WTC11 (cell line): ENCODE results near the gene ASB2. TPM values are rescaled to one million over a fixed set of nuclear protein-coding genes. Genes with fewer than 3 reads are reported as not detected.

Source experiments
- ARID4B ChIP-seq: sonication (generic); formaldehyde crosslinking; IDR thresholded peaks from 2 replicates; pipeline ENCODE4 v1.8.0; 2023; ENCODE audit warnings: missing genetic modification reagents, mild to moderate bottlenecking, borderline replicate concordance
- ATF6 ChIP-seq: sonication (generic); formaldehyde crosslinking; IDR thresholded peaks from 2 replicates; pipeline ENCODE4 v1.8.1; 2023; ENCODE audit warnings: mild to moderate bottlenecking, missing genetic modification reagents
- ELF4 ChIP-seq: sonication (generic); formaldehyde crosslinking; IDR thresholded peaks from 2 replicates; pipeline ENCODE4 v1.8.1; 2022; ENCODE audit warnings: low read depth, mild to moderate bottlenecking, moderate library complexity, missing genetic modification reagents
- EMX1 ChIP-seq: fragments of 250-450 bp; sonication (Bioruptor Pico); IDR thresholded peaks from 2 replicates; pipeline ENCODE4 v1.8.0; 2021; ENCODE audit warnings: mild to moderate bottlenecking
- ERG ChIP-seq: fragments of 250-450 bp; sonication (Bioruptor Pico); IDR thresholded peaks from 2 replicates; pipeline ENCODE4 v1.8.0; 2021; ENCODE audit warnings: mild to moderate bottlenecking
- FOXJ3 ChIP-seq: sonication (generic); formaldehyde crosslinking; IDR thresholded peaks from 2 replicates; pipeline ENCODE4 v1.9.0; 2021; ENCODE audit warnings: missing genetic modification reagents, mild to moderate bottlenecking, borderline replicate concordance
- FOXK1 ChIP-seq: sonication (generic); formaldehyde crosslinking; IDR thresholded peaks from 2 replicates; pipeline ENCODE4 v1.8.0; 2022; ENCODE audit warnings: mild to moderate bottlenecking, moderate library complexity, missing genetic modification reagents
- MYBL2 ChIP-seq: sonication (generic); formaldehyde crosslinking; IDR thresholded peaks from 2 replicates; pipeline ENCODE4 v1.8.1; 2023; ENCODE audit warnings: mild to moderate bottlenecking, moderate library complexity, missing genetic modification reagents
- NFATC4 ChIP-seq: fragments of 250-450 bp; sonication (Bioruptor Pico); IDR thresholded peaks from 2 replicates; pipeline ENCODE4 v1.9.0; 2021; ENCODE audit warnings: mild to moderate bottlenecking
- NFE2L1 ChIP-seq: sonication (generic); formaldehyde crosslinking; IDR thresholded peaks from 2 replicates; pipeline ENCODE4 v1.8.1; 2023; ENCODE audit warnings: missing genetic modification reagents
- NR1H2 ChIP-seq: sonication (generic); formaldehyde crosslinking; IDR thresholded peaks from 2 replicates; pipeline ENCODE4 v1.9.0; 2021; ENCODE audit warnings: mild to moderate bottlenecking, moderate library complexity, missing genetic modification reagents
- SMAD3 ChIP-seq: sonication (generic); formaldehyde crosslinking; IDR thresholded peaks from 2 replicates; pipeline ENCODE4 v1.8.0; 2022; ENCODE audit warnings: missing genetic modification reagents, mild to moderate bottlenecking, borderline replicate concordance
- SP1 ChIP-seq: sonication (generic); formaldehyde crosslinking; conservative IDR thresholded peaks from 2 replicates; pipeline ENCODE4 v1.8.1; 2022; ENCODE audit warnings: missing genetic modification reagents
- STAT6 ChIP-seq: sonication (generic); formaldehyde crosslinking; conservative IDR thresholded peaks from 2 replicates; pipeline ENCODE4 v1.8.1; 2023; ENCODE audit warnings: mild to moderate bottlenecking, low read depth, missing genetic modification reagents, moderate library complexity
- TEAD4 ChIP-seq: sonication (generic); formaldehyde crosslinking; IDR thresholded peaks from 2 replicates; pipeline ENCODE4 v1.8.0; 2022; ENCODE audit warnings: mild to moderate bottlenecking, missing genetic modification reagents
- ZBTB43 ChIP-seq: sonication (generic); formaldehyde crosslinking; IDR thresholded peaks from 2 replicates; pipeline ENCODE4 v1.8.1; 2023; ENCODE audit warnings: mild to moderate bottlenecking, missing genetic modification reagents
- ZNF121 ChIP-seq: sonication (generic); formaldehyde crosslinking; IDR thresholded peaks from 2 replicates; pipeline ENCODE4 v1.8.0; 2023; ENCODE audit warnings: missing genetic modification reagents
- ZNF232 ChIP-seq: sonication (generic); formaldehyde crosslinking; IDR thresholded peaks from 2 replicates; pipeline ENCODE4 v1.8.0; 2022; ENCODE audit warnings: mild to moderate bottlenecking, missing genetic modification reagents
- ZNF317 ChIP-seq: sonication (generic); formaldehyde crosslinking; IDR thresholded peaks from 2 replicates; pipeline ENCODE4 v1.8.1; 2023; ENCODE audit warnings: low read depth, mild to moderate bottlenecking, moderate library complexity, missing genetic modification reagents, borderline replicate concordance
- ZNF396 ChIP-seq: fragments of 250-450 bp; sonication (Bioruptor Pico); IDR thresholded peaks from 2 replicates; pipeline ENCODE4 v1.8.0; 2021; ENCODE audit warnings: mild to moderate bottlenecking, moderate library complexity, borderline replicate concordance
- total RNA-seq: library from RNA; stranded (reverse); gene quantifications from 3 replicates; pipeline ENCODE4 v1.2.3, GENCODE V29; 2021
- TF ChIP-seq, protein P1 (sequence below): sonication (generic); formaldehyde crosslinking; IDR thresholded peaks from 2 replicates; pipeline ENCODE4 v1.8.1; 2023; ENCODE audit warnings: mild to moderate bottlenecking, missing genetic modification reagents, moderate library complexity
- TF ChIP-seq, protein P2 (sequence below): fragments of 250-450 bp; sonication (Bioruptor Pico); IDR thresholded peaks from 2 replicates; pipeline ENCODE4 v2.1.2; 2022; ENCODE audit warnings: mild to moderate bottlenecking, moderate library complexity
- TF ChIP-seq, protein P3 (sequence below): sonication (generic); formaldehyde crosslinking; IDR thresholded peaks from 2 replicates; pipeline ENCODE4 v1.8.1; 2022; ENCODE audit warnings: mild to moderate bottlenecking, moderate library complexity, missing genetic modification reagents

ASB2 gene
- total RNA-seq, 1 experiment from 2014 or later: 0.37 TPM

DNA sequence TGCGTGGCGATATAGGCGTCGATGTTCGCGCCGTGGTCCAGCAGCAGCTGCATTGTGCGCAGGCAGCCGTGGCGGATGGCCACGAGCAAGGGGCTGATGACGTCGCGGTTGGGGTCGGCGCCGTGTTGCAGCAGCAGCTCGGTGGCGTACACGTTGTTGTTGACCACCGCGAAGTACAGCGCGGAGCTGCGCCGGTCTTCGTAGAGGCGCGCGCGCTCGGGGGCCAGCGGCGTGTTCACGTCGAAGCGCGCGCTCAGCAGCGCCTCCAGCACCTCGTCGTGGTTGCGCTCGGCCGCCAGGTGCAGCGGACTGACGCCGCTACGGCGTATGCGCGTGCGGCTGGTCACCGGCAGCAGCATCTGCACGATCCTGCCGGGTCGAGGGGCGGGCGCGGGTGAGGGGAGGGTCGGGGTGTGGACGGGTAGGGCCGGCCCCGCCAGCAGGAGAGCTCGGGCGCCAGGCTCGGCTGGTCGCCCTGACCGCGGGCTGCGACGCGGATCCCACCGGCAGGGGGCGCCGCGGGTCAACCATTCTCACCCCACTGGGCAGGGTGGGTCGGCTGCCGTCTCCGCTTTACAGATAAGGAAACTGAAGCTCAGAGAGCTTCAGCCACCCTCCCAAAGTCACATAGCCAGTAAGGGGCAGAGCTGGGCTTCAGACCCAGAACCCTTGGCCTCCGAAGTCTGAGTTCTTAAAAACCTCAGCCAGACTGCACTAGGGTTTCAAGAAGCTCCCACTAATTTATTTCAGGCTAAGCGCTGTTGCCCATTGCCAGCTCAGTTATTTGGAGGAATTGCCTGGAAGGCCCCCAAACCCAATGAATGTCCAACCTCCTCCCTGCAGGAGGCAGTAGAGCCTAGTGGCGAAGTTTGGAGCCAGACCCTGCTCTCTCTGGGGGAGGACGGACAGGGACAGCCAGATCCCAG lies 36.8 kb downstream of the ASB2 start (continued):
- TF ChIP-seq NFE2L1 (CRISPR knock-in tag): peak; percentile 94
- TF ChIP-seq, protein P1, sequence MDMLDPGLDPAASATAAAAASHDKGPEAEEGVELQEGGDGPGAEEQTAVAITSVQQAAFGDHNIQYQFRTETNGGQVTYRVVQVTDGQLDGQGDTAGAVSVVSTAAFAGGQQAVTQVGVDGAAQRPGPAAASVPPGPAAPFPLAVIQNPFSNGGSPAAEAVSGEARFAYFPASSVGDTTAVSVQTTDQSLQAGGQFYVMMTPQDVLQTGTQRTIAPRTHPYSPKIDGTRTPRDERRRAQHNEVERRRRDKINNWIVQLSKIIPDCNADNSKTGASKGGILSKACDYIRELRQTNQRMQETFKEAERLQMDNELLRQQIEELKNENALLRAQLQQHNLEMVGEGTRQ: 0 out of 2 replicates have a peak, but pooled peaks have one; percentile 24
- TF ChIP-seq ZNF232: no peak
- TF ChIP-seq, protein P2, sequence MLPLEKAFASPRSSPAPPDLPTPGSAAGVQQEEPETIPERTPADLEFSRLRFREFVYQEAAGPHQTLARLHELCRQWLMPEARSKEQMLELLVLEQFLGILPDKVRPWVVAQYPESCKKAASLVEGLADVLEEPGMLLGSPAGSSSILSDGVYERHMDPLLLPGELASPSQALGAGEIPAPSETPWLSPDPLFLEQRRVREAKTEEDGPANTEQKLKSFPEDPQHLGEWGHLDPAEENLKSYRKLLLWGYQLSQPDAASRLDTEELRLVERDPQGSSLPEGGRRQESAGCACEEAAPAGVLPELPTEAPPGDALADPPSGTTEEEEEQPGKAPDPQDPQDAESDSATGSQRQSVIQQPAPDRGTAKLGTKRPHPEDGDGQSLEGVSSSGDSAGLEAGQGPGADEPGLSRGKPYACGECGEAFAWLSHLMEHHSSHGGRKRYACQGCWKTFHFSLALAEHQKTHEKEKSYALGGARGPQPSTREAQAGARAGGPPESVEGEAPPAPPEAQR: no peak
- TF ChIP-seq, protein P3, sequence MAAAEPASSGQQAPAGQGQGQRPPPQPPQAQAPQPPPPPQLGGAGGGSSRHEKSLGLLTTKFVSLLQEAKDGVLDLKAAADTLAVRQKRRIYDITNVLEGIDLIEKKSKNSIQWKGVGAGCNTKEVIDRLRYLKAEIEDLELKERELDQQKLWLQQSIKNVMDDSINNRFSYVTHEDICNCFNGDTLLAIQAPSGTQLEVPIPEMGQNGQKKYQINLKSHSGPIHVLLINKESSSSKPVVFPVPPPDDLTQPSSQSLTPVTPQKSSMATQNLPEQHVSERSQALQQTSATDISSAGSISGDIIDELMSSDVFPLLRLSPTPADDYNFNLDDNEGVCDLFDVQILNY (CRISPR knock-in tag): peak; percentile 89
- peak; percentile 77 for TF ChIP-seq ZNF317 (CRISPR knock-in tag)
- peak; percentile 9; the same call in 1 of the 2 replicates for TF ChIP-seq NR1H2 (CRISPR knock-in tag)
- TF ChIP-seq FOXJ3 (CRISPR knock-in tag): no peak
- TF ChIP-seq ZNF396: no peak
- peak; percentile 81 for TF ChIP-seq SMAD3 (CRISPR knock-in tag)
- TF ChIP-seq ARID4B (CRISPR knock-in tag): peak; percentile 95
- TF ChIP-seq SP1 (CRISPR knock-in tag): peak; percentile 77; the same call in 1 of the 2 replicates
- peak; percentile 86; the same call in 1 of the 2 replicates for TF ChIP-seq TEAD4 (CRISPR knock-in tag)
- no peak for TF ChIP-seq ERG
- peak; percentile 97 for TF ChIP-seq MYBL2 (CRISPR knock-in tag)
- TF ChIP-seq ELF4 (CRISPR knock-in tag): peak; percentile 84; the same call in 1 of the 2 replicates
- TF ChIP-seq ZNF121 (CRISPR knock-in tag): no peak
- TF ChIP-seq STAT6 (CRISPR knock-in tag): 0 out of 2 replicates have a peak, but pooled peaks have one; percentile 28
- TF ChIP-seq ZBTB43 (CRISPR knock-in tag): peak; percentile 97
- no peak for TF ChIP-seq ATF6 (CRISPR knock-in tag)
- TF ChIP-seq EMX1 (CRISPR knock-in tag): no peak
- TF ChIP-seq NFATC4 (CRISPR knock-in tag): no peak
- TF ChIP-seq FOXK1 (CRISPR knock-in tag): peak; percentile 91
